SK-MEL-5 (cell line): ENCODE measurements around the gene ASL. TPM values are rescaled to one million over a fixed set of nuclear protein-coding genes. Genes with fewer than 3 reads are reported as not detected.

Source experiments
- total RNA-seq: library from RNA; depleted of rRNA; stranded (reverse); fragments of >200 nt; shearing (Covaris generic); gene quantifications from 2 replicates; pipeline ENCODE4 v1.2.3, GENCODE V29; 2014; rRNA removed

The ASL gene
- total RNA-seq, 1 experiment from 2014 or later: 28.0 TPM

Other genes starting within 250 kb of the ASL start
- gene VKORC1L1, start 202.7 kb upstream of the ASL start, total RNA-seq: 16.6 and 19.4 TPM in 2 replicates
- gene GUSB, start 93.6 kb upstream of the ASL start, total RNA-seq: 57.7 and 68.7 TPM in 2 replicates
- 38.3 and 45.4 TPM in 2 replicates for gene CRCP, start 39.0 kb downstream of the ASL start, total RNA-seq
- 56.6 and 62.3 TPM in 2 replicates for gene TPST1, start 129.5 kb downstream of the ASL start, total RNA-seq